Measurements from ENCODE around the gene PDLIM7. TPM values are rescaled to one million over a fixed set of nuclear protein-coding genes. Genes with fewer than 3 reads are reported as not detected.
A peak's percentile ranks its signal among the peaks of the same experiment; 100 is the strongest.
"Not testable (repeated sequence)": the region's sequence is repeated elsewhere in the genome, so short reads cannot be mapped to it uniquely, and the experiment has no call there.

The PDLIM7 gene
- polyA plus RNA-seq, 1 donor from 2014 or later = 16.3 TPM

- Mint-ChIP-seq H3K4me1 (peaks cover 5 to 33% (median 20%) of the 10 kb centered on the region in 3 donors), H3K9me3 (no peaks in the 10 kb centered on the region), H3K4me3 (peak overlapping the region in 3 of 4 donors; percentile 24 to 63 (median 55)), H3K27ac (peak overlapping the region in 2 of 3 donors; percentile 67 to 94), H3K36me3 (peaks cover 4% of the 10 kb centered on the region), H3K27me3 (peaks cover 3% of the 10 kb centered on the region)
These were observed 3.5 kb downstream of the PDLIM7 start for GRCh38 chr5:177493795-177494345.

- Mint-ChIP-seq H3K4me3 (peak overlapping the region in 1 of 4 donors; percentile 27), H3K4me1 (peaks cover 5 to 28% (median 13%) of the 10 kb centered on the region in 3 donors), H3K27me3 (no peaks in the 10 kb centered on the region), H3K27ac (peak overlapping the region in 1 of 3 donors; percentile 65), H3K9me3 (no peaks in the 10 kb centered on the region), H3K36me3 (peaks cover 4% of the 10 kb centered on the region)
These were observed 4.6 kb downstream of the PDLIM7 start for GRCh38 chr5:177492841-177493240.

- Mint-ChIP-seq H3K4me1 (peaks cover 5 to 28% (median 12%) of the 10 kb centered on the region in 3 donors), H3K27me3 (no peaks in the 10 kb centered on the region), H3K36me3 (peaks cover 4% of the 10 kb centered on the region), H3K27ac (no peak overlapping the region), H3K9me3 (no peaks in the 10 kb centered on the region), H3K4me3 (no peak overlapping the region)
These were observed 5.2 kb downstream of the PDLIM7 start for GRCh38 chr5:177491983-177492746.

- Mint-ChIP-seq H3K4me3 (no peak overlapping the region), H3K4me1 (peaks cover 5 to 28% (median 12%) of the 10 kb centered on the region in 3 donors), H3K9me3 (no peaks in the 10 kb centered on the region), H3K27me3 (no peaks in the 10 kb centered on the region), H3K36me3 (peaks cover 4% of the 10 kb centered on the region), H3K27ac (peak overlapping the region in 1 of 3 donors; percentile 39)
These were observed 5.9 kb downstream of the PDLIM7 start for GRCh38 chr5:177491429-177491945.

- Mint-ChIP-seq H3K4me1 (peaks cover 5 to 25% (median 12%) of the 10 kb centered on the region in 3 donors), H3K36me3 (peaks cover 4% of the 10 kb centered on the region), H3K27me3 (no peaks in the 10 kb centered on the region), H3K9me3 (no peaks in the 10 kb centered on the region), H3K4me3 (no peak overlapping the region), H3K27ac (peak overlapping the region in 2 of 3 donors; percentile 39 to 71)
These were observed 6.4 kb downstream of the PDLIM7 start for GRCh38 chr5:177490992-177491391.

GRCh38 chr5:177490311-177490991, 7.0 kb downstream of the PDLIM7 start:
- Mint-ChIP-seq H3K27me3 (no peaks in the 10 kb centered on the region), H3K9me3 (no peaks in the 10 kb centered on the region), H3K4me1 (peaks cover 5 to 21% (median 12%) of the 10 kb centered on the region in 3 donors), H3K36me3 (peaks cover 4% of the 10 kb centered on the region), H3K4me3 (peak overlapping the region in 1 of 4 donors; percentile 26), H3K27ac (peak overlapping the region in 1 of 3 donors; percentile 71)

GRCh38 chr5:177489119-177489716, 8.2 kb downstream of the PDLIM7 start:
- Mint-ChIP-seq H3K36me3 (peaks cover 4% of the 10 kb centered on the region), H3K9me3 (no peaks in the 10 kb centered on the region), H3K4me3 (peak overlapping the region in 1 of 4 donors; percentile 9), H3K27ac (no peak overlapping the region), H3K4me1 (peaks cover 4 to 17% (median 12%) of the 10 kb centered on the region in 3 donors), H3K27me3 (no peaks in the 10 kb centered on the region)

GRCh38 chr5:177487975-177488374, 9.4 kb downstream of the PDLIM7 start:
- Mint-ChIP-seq H3K27ac (no peak overlapping the region), H3K27me3 (no peaks in the 10 kb centered on the region), H3K4me3 (no peak overlapping the region), H3K9me3 (no peaks in the 10 kb centered on the region), H3K4me1 (peaks cover 0 to 11% (median 5%) of the 10 kb centered on the region in 3 donors), H3K36me3 (peaks cover 4% of the 10 kb centered on the region)

GRCh38 chr5:177487144-177487543, 10.3 kb downstream of the PDLIM7 start:
- H3K27ac Mint-ChIP-seq = no peak overlapping the region
- H3K27me3 Mint-ChIP-seq = no peaks in the 10 kb centered on the region
- no peaks in the 10 kb centered on the region for H3K36me3 Mint-ChIP-seq
- H3K9me3 Mint-ChIP-seq = no peaks in the 10 kb centered on the region
- H3K4me3 Mint-ChIP-seq = no peak overlapping the region
- H3K4me1 Mint-ChIP-seq = peaks cover 0 to 7% (median 2%) of the 10 kb centered on the region in 3 donors

GRCh38 chr5:177486256-177486655, 11.1 kb downstream of the PDLIM7 start:
- Mint-ChIP-seq H3K4me3 (no peak overlapping the region), H3K27me3 (no peaks in the 10 kb centered on the region), H3K27ac (no peak overlapping the region), H3K9me3 (no peaks in the 10 kb centered on the region), H3K36me3 (no peaks in the 10 kb centered on the region), H3K4me1 (peaks cover 0 to 7% (median 2%) of the 10 kb centered on the region in 3 donors)

GRCh38 chr5:177485753-177486152, 11.7 kb downstream of the PDLIM7 start:
- not testable (repeated sequence) for H3K4me3 Mint-ChIP-seq, H3K27me3 Mint-ChIP-seq, H3K27ac Mint-ChIP-seq, H3K36me3 Mint-ChIP-seq, H3K9me3 Mint-ChIP-seq, H3K4me1 Mint-ChIP-seq

GRCh38 chr5:177484902-177485549, 12.4 kb downstream of the PDLIM7 start:
- no peak overlapping the region for H3K27ac Mint-ChIP-seq
- peaks cover under 1 to 2% (median 1%) of the 10 kb centered on the region in 3 donors for H3K4me1 Mint-ChIP-seq
- H3K36me3 Mint-ChIP-seq = no peaks in the 10 kb centered on the region
- no peaks in the 10 kb centered on the region for H3K27me3 Mint-ChIP-seq
- no peak overlapping the region for H3K4me3 Mint-ChIP-seq
- H3K9me3 Mint-ChIP-seq = no peaks in the 10 kb centered on the region

- no peak overlapping the region for H3K27ac Mint-ChIP-seq
- no peaks in the 10 kb centered on the region for H3K9me3 Mint-ChIP-seq
- no peak overlapping the region for H3K4me3 Mint-ChIP-seq
- H3K36me3 Mint-ChIP-seq = no peaks in the 10 kb centered on the region
- H3K27me3 Mint-ChIP-seq = no peaks in the 10 kb centered on the region
- peaks cover 3 to 7% (median 5%) of the 10 kb centered on the region in 3 donors for H3K4me1 Mint-ChIP-seq
These were observed 13.2 kb downstream of the PDLIM7 start for GRCh38 chr5:177483994-177484901.

Measured in IgD-negative memory B cell (primary cell).